Panc1 (cell line): ENCODE data around the gene PHLDB1. TPM values are rescaled to one million over a fixed set of nuclear protein-coding genes. Genes with fewer than 3 reads are reported as not detected.

Experiments used
- ATAC-seq: fragments of 200-7000 bp; cut with Tn5 transposase; 2 replicates; pipeline ENCODE4 v1.9.1; 2020; ENCODE audit warnings: mild to moderate bottlenecking, moderate library complexity
- BruUV-seq: library from RNA; stranded (reverse); fragments of 400-500 nt; replicated peaks from 2 replicates; lab custom pipeline; 2021; lab: Mats Ljungman, UMichigan
- CTCF ChIA-PET: fragments of 300-600 bp; sonication (Branson Sonifier 250); formaldehyde crosslinking; loops from one replicate; lab custom pipeline; 2022; ENCODE audit warnings: antibody characterized with exemption; lab: Charles Lee
- POLR2A ChIA-PET: fragments of 300-600 bp; sonication (Branson Sonifier 250); formaldehyde crosslinking; loops from one replicate; lab custom pipeline; 2022; ENCODE audit warnings: antibody characterized with exemption; lab: Charles Lee
- DNase-seq: peaks from one replicate; pipeline ENCODE4 v3.0.0-alpha.2; 2010; ENCODE audit warnings: low read depth, low spot score
- H3K27ac ChIP-seq: 2 replicates; pipeline ENCODE4 v1.5.1; 2011; ENCODE audit warnings: mild to moderate bottlenecking, low read length, inconsistent platforms
- H3K27me3 ChIP-seq: fragments of 200-500 bp; sonication (Bioruptor generic); 2 replicates; pipeline ENCODE4 v1.6.0; 2014; ENCODE audit warnings: low read length, inconsistent platforms; ENCODE audit not compliant: control insufficient read depth, insufficient read depth
- H3K36me3 ChIP-seq: fragments of 200-500 bp; sonication (Bioruptor generic); 2 replicates; pipeline ENCODE4 v1.5.1; 2014; ENCODE audit warnings: inconsistent platforms, mild to moderate bottlenecking, low read length, moderate library complexity; ENCODE audit not compliant: control insufficient read depth, insufficient read depth
- H3K4me1 ChIP-seq: 2 replicates; pipeline ENCODE4 v1.5.1; 2011; ENCODE audit warnings: inconsistent platforms, mild to moderate bottlenecking, low read length, moderate library complexity; ENCODE audit not compliant: control insufficient read depth, insufficient read depth
- H3K4me3 ChIP-seq, 2 experiments: 2 replicates each; pipeline ENCODE4 v1.5.1; 2011 to 2012; ENCODE audit warnings: low read depth in 2 of 2, low read length in 2 of 2, mild to moderate bottlenecking in 2 of 2, inconsistent platforms in 1 of 2, moderate library complexity in 1 of 2
- H3K9me3 ChIP-seq: fragments of 200-500 bp; sonication (Bioruptor generic); 2 replicates; pipeline ENCODE4 v1.5.1; 2014; ENCODE audit warnings: low read depth, mild to moderate bottlenecking, inconsistent platforms, low read length, moderate library complexity; ENCODE audit not compliant: control insufficient read depth, insufficient read depth
- POLR2AphosphoS5 ChIP-seq: IDR thresholded peaks from 2 replicates; pipeline ENCODE4 v1.6.1; 2012; ENCODE audit warnings: mild to moderate bottlenecking, low read depth, low read length, moderate library complexity
- SIN3A ChIP-seq: IDR thresholded peaks from 2 replicates; pipeline ENCODE4 v1.6.1; 2012; ENCODE audit warnings: low read depth, mild to moderate bottlenecking, low read length, moderate library complexity, borderline replicate concordance; ENCODE audit not compliant: insufficient read depth
- TCF7L2 ChIP-seq: IDR thresholded peaks from 2 replicates; pipeline ENCODE4 v1.6.1; 2011; ENCODE audit warnings: mild to moderate bottlenecking, low read depth, low read length, inconsistent platforms
- in situ Hi-C: cut with HindIII; loops from 2 replicates; pipeline ENCODE4 v1.10.0; 2016; ENCODE audit warnings: low sequenced_read_pairs, low pct_unique_long_range_greater_than_20kb
- intact Hi-C: fragments of 100-400 bp; cut with micrococcal nuclease; formaldehyde crosslinking; loops from one replicate; pipeline ENCODE4 v1.10.0; 2022; ENCODE audit not compliant: unreplicated experiment
- total RNA-seq: library from RNA; stranded (reverse); gene quantifications from one replicate; pipeline ENCODE4 v1.2.1, GENCODE V29; 2021; ENCODE audit not compliant: unreplicated experiment
- TF ChIP-seq, protein P1 (sequence below), 2 experiments: IDR thresholded peaks; 2 replicates each; pipeline ENCODE4 v1.6.1; 2011 to 2012; ENCODE audit warnings: low read depth in 2 of 2, control low read depth in 1 of 2, low read length in 1 of 2, mild to moderate bottlenecking in 1 of 2, moderate library complexity in 1 of 2; ENCODE audit not compliant: insufficient read depth in 1 of 2
- TF ChIP-seq, protein P2 (sequence below): fragments of 450-650 bp; IDR thresholded peaks from 2 replicates; pipeline ENCODE4 v1.5.1; 2017; ENCODE audit warnings: mild to moderate bottlenecking

The PHLDB1 gene
- total RNA-seq, 1 experiment from 2014 or later: 97.7 TPM

GRCh38 chr11:118596224-118597146 lies 10.9 kb upstream of the PHLDB1 start:
- no peak for ATAC-seq
- Histone ChIP-seq H3K9me3 (no peaks in the 10 kb centered on the region), H3K27me3 (no peaks in the 10 kb centered on the region), H3K4me3 (no peak overlapping the region), H3K4me1 (no peaks in the 10 kb centered on the region), H3K36me3 (peaks cover 47% of the 10 kb centered on the region), H3K27ac (no peak overlapping the region)
- DNase-seq: no peak
- CTCF ChIA-PET: no interaction called here
- POLR2A ChIA-PET: no interaction called here
- in situ Hi-C loops (no loop called here), intact Hi-C loops (no loop called here)
- no TSS peak for BruUV-seq
- TF ChIP-seq POLR2AphosphoS5: no peak
- no peak for TF ChIP-seq TCF7L2

GRCh38 chr11:118597556-118597955 lies 9.9 kb upstream of the PHLDB1 start:
- no peaks in the 10 kb centered on the region for H3K4me1 ChIP-seq
- H3K36me3 ChIP-seq: peaks cover 49% of the 10 kb centered on the region
- H3K9me3 ChIP-seq: no peaks in the 10 kb centered on the region
- H3K4me3 ChIP-seq: no peak overlapping the region
- POLR2A ChIA-PET: interaction anchor here (0.6 kb wide), 1 partner anchor 44 kb away, joined by 3 read pairs; no protein-coding TSS in a partner anchor
- ATAC-seq (no peak), DNase-seq (no peak)
- no peaks in the 10 kb centered on the region for H3K27me3 ChIP-seq
- CTCF ChIA-PET: interaction anchor here (0.7 kb wide), 1 partner anchor 34 kb away, joined by 8 read pairs; no protein-coding TSS in a partner anchor
- in situ Hi-C loops (no loop called here), intact Hi-C loops (no loop called here)
- no peak overlapping the region for H3K27ac ChIP-seq
- TF ChIP-seq POLR2AphosphoS5: no peak
- TF ChIP-seq, protein P1, sequence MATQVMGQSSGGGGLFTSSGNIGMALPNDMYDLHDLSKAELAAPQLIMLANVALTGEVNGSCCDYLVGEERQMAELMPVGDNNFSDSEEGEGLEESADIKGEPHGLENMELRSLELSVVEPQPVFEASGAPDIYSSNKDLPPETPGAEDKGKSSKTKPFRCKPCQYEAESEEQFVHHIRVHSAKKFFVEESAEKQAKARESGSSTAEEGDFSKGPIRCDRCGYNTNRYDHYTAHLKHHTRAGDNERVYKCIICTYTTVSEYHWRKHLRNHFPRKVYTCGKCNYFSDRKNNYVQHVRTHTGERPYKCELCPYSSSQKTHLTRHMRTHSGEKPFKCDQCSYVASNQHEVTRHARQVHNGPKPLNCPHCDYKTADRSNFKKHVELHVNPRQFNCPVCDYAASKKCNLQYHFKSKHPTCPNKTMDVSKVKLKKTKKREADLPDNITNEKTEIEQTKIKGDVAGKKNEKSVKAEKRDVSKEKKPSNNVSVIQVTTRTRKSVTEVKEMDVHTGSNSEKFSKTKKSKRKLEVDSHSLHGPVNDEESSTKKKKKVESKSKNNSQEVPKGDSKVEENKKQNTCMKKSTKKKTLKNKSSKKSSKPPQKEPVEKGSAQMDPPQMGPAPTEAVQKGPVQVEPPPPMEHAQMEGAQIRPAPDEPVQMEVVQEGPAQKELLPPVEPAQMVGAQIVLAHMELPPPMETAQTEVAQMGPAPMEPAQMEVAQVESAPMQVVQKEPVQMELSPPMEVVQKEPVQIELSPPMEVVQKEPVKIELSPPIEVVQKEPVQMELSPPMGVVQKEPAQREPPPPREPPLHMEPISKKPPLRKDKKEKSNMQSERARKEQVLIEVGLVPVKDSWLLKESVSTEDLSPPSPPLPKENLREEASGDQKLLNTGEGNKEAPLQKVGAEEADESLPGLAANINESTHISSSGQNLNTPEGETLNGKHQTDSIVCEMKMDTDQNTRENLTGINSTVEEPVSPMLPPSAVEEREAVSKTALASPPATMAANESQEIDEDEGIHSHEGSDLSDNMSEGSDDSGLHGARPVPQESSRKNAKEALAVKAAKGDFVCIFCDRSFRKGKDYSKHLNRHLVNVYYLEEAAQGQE (IDR thresholded peaks at IDR 0.05; ENCODE audit: insufficient read depth in 1 of 2, low read depth in 2 of 2, low read length in 1 of 2): no peak
- no peak for TF ChIP-seq SIN3A
- TF ChIP-seq TCF7L2: no peak
- TF ChIP-seq, protein P2, sequence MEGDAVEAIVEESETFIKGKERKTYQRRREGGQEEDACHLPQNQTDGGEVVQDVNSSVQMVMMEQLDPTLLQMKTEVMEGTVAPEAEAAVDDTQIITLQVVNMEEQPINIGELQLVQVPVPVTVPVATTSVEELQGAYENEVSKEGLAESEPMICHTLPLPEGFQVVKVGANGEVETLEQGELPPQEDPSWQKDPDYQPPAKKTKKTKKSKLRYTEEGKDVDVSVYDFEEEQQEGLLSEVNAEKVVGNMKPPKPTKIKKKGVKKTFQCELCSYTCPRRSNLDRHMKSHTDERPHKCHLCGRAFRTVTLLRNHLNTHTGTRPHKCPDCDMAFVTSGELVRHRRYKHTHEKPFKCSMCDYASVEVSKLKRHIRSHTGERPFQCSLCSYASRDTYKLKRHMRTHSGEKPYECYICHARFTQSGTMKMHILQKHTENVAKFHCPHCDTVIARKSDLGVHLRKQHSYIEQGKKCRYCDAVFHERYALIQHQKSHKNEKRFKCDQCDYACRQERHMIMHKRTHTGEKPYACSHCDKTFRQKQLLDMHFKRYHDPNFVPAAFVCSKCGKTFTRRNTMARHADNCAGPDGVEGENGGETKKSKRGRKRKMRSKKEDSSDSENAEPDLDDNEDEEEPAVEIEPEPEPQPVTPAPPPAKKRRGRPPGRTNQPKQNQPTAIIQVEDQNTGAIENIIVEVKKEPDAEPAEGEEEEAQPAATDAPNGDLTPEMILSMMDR: no peak
- BruUV-seq: no TSS peak
